ENCODE results near the gene LMO1. TPM values are rescaled to one million over a fixed set of nuclear protein-coding genes. Genes with fewer than 3 reads are reported as not detected.

LMO1 gene
- total RNA-seq, 1 donor from 2014 or later, result 2.6 TPM

Other genes starting within 250 kb of the LMO1 start
- 28.6 TPM for gene TUB, start 182.7 kb downstream of the LMO1 start, total RNA-seq (ENCODE audit: insufficient read depth, low replicate concordance)
- 6.0 TPM for gene RIC3, start 94.9 kb downstream of the LMO1 start, total RNA-seq (ENCODE audit: insufficient read depth, low replicate concordance)

All from umbilical cord (tissue), 1 donor.